NCI-H748 (cell line): ENCODE measurements around the gene SRSF7.
"Not testable (repeated sequence)": the region's sequence is repeated elsewhere in the genome, so short reads cannot be mapped to it uniquely, and the experiment has no call there.

Experiments
- DNase-seq: peaks from one replicate; lab custom pipeline; 2025; ENCODE audit not compliant: unreplicated experiment; lab: John Stamatoyannopoulos, UW

The SRSF7 gene

GRCh38 chr2:38733300-38733971 is 17.7 kb downstream of the SRSF7 start:
- no peak for DNase-seq

- DNase-seq = no peak
These were observed 19.4 kb downstream of the SRSF7 start for GRCh38 chr2:38731684-38732221.

GRCh38 chr2:38731090-38731489 is 20.1 kb downstream of the SRSF7 start:
- DNase-seq = no peak

- DNase-seq = no peak
These were observed 22.5 kb downstream of the SRSF7 start for GRCh38 chr2:38728694-38729093.

GRCh38 chr2:38727661-38728060 is 23.5 kb downstream of the SRSF7 start:
- no peak for DNase-seq

- no peak for DNase-seq
These were observed 28.0 kb downstream of the SRSF7 start for GRCh38 chr2:38723173-38723572.

DNA sequence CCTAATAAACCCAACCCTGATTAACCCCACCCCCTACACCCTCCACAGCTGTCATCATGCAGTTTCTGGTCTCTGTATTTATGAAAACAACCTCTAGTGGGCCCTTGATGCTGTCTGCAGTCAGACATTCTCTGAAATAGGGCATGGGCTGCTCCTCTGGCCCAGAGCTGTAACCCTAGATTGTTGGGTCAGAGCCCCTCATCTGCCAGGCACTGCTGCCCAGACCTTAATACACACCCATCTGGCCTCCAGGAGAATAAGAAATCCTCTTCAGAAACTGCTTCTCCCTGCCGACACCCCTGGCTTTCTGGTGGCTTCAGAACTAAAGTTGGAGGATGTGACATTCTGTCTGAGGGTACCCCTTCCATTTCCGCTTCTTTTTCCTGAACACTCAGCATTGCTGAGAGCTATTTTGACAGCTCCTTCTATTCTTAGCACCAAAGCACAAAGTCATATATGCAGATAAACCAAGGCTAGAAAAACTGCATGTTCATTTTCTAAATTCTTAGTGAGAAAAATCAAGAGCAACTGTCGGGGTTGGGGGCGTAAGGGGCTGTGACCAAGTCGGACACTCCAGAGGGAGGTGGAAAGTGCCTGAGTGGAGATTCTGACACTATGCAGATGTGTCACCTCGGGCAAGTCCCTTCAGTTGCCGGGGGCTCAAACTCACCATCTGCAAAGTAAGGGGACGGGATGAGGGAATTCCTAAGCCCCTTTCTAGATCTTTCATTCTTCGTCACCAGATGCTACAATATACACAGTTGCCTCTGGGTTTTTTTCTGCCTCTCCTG is 28.7 kb downstream of the SRSF7 start:
- no peak for DNase-seq

DNA sequence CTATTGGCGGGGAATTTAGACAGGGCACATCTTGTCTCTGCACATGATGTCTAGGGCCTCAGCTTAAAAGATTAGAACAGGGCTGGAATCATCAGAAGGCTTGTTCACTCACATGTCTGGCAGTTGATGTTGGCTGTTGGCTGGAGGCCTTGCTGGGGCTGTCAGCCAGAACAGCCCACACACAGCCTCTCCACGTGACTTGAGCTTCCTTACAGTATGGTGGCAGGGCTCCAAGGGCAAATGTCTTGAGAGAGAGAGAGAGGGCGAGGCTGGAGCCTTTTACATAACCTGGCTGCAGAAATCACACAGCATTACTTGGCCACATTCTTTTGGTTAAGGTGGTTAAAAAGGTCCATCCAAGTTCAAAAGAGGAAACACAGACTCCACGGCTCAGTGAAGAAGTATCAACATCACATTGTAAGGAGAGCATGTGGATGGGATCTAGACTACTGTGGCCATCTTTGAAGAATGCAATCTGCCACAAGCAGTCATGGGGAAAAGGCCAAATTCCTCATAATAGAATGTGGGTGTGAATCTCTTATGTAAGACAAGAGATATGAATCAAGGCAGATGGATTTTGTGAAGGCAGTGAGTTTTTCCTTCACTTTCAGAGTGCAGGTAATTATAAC is 30.4 kb downstream of the SRSF7 start:
- DNase-seq = no peak

- no peak for DNase-seq
These were observed 31.5 kb downstream of the SRSF7 start for GRCh38 chr2:38719706-38720105.

DNA sequence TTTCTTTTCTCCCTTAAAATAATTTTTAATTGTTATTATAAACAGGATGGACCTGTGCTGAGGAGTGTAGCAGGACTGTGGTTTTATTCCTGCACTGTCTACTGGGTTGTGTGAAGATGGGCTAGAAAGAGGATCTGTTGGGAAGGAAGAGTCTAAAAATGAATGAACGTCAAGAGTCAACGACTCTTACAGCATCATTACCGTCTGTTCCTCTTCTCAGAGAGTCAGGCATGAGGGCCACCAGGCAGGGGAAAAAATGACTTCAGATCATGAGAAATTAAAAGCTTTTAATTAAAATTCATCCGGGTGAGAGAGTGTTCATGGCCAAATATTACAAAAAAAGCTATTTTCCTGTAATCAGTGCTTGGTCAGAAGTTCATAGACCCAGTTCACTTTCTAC is 32.6 kb downstream of the SRSF7 start:
- no peak for DNase-seq

DNA sequence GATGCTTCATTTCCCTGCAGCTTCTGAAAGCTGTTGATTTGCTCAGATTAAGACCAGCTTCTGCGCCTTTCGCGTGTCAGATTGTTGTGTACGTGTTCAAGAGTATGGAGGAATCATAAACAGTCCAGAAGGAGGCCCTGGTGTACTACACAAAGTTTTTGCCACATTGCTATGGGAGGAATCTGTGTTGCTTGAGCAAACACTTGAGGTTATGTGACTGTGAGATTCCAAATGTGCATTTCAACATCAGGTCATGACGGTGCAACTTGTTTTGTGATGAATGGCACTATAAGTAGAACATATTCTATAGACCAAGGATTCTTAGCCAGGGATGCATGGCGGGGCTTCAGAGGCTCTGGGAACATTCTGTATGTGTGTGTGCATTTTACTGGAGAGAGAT is 35.0 kb downstream of the SRSF7 start:
- no peak for DNase-seq

- DNase-seq = not testable (repeated sequence)
These were observed 36.2 kb downstream of the SRSF7 start for GRCh38 chr2:38714941-38715340.

DNA sequence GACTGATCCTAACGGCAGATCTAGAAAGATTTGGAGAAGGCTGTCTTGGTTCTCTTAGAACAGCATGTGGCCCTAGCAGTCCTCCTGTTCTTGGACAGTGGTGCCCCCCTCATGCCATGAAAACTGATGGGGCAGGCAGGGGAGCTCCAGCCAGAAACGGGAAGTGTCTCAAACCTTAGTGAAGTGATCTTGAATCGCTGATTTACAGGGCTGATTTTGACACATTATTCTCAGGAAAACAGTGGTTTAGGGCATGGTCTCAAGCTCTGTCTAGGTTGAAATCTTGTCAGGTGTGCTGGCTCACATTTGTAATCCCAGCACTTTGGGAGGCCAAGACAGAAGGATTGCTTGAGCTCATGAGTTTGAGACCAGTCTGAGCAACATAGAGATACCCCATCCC is 37.8 kb downstream of the SRSF7 start:
- no peak for DNase-seq

GRCh38 chr2:38712871-38713270 is 38.3 kb downstream of the SRSF7 start:
- no peak for DNase-seq

GRCh38 chr2:38712413-38712812 is 38.7 kb downstream of the SRSF7 start:
- no peak for DNase-seq

DNA sequence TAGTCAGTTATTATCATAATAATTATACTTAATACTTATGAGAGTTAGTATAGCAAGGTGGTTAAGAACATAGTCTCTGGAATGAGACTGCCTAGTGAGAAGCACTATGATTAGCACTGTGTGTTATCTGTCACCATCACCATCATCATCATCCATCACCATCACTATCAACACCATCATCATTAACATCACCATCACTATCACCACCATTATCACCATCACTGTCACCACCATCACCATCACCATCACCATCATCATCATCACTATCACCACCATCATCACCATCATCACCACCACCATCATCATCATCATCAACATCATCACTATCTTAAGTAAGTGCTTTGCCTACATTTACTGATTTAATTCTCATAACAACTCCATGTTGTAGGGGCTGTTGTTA is 39.6 kb downstream of the SRSF7 start:
- no peak for DNase-seq

- peak; percentile 5 for DNase-seq
These were observed 41.5 kb downstream of the SRSF7 start for GRCh38 chr2:38709567-38710194.

DNA sequence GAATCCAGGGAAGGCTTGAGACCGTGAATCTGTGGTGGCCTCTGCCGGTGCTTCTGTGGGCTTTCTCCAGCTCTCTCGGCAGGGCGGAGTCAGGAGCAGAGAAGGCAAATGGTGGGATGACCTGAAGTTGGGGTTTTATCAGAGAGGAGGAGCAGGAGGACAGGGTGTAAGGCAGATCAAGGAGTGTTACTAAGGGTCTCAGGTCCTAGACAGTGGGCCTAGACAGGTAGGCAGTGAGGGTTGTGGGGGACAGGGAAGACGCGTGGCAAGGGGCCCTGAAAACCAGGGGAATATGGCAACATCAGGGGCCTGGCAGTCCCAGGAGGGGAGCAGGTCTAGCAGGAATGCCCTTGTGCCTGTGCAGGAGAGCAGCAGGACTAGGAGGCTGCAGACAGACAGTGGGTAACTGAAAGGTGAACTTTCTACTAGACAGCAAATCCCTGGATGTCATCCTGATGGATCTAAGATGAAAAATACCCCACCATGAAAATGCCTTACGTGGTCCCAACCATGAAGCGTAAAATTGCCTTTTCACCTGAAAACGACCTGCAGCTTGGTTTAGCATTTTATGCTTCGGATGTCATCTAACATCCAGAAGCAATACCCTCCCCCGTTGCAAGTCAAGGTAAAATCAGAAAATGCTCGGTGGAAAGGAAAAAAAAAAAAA is 42.1 kb downstream of the SRSF7 start:
- DNase-seq = no peak

GRCh38 chr2:38708491-38708890 is 42.7 kb downstream of the SRSF7 start:
- DNase-seq = not testable (repeated sequence)

GRCh38 chr2:38706846-38707345 is 44.3 kb downstream of the SRSF7 start:
- DNase-seq = no peak

- no peak for DNase-seq
These were observed 46.5 kb downstream of the SRSF7 start for GRCh38 chr2:38704664-38705063.
